ENCODE measurements around the gene DNAH3. TPM values are rescaled to one million over a fixed set of nuclear protein-coding genes. Genes with fewer than 3 reads are reported as not detected.

DNAH3 gene
- total RNA-seq, 1 experiment from 2014 or later, result 0.57 TPM

DNA sequence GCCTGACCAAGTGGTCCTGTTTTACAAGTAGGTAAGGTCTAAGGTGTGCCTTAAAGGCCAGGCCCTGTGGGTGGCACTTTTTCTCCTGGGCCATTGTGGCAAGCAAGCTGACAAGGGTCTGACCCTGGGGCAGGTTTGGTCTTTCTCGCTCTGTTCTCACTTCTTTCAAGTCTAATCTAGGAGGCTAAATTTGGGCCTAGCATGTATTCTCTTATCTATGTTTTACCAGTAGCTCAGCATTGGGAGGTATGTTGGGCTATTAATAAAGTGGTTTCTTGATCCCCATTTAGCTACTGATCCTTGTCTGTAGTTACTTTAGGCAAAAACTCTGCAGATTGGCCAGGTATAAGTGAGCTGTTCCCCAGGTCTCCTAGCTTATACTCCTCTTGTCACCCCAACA is 77.7 kb downstream of the DNAH3 start (continued):
- TF ChIP-seq, protein P1, sequence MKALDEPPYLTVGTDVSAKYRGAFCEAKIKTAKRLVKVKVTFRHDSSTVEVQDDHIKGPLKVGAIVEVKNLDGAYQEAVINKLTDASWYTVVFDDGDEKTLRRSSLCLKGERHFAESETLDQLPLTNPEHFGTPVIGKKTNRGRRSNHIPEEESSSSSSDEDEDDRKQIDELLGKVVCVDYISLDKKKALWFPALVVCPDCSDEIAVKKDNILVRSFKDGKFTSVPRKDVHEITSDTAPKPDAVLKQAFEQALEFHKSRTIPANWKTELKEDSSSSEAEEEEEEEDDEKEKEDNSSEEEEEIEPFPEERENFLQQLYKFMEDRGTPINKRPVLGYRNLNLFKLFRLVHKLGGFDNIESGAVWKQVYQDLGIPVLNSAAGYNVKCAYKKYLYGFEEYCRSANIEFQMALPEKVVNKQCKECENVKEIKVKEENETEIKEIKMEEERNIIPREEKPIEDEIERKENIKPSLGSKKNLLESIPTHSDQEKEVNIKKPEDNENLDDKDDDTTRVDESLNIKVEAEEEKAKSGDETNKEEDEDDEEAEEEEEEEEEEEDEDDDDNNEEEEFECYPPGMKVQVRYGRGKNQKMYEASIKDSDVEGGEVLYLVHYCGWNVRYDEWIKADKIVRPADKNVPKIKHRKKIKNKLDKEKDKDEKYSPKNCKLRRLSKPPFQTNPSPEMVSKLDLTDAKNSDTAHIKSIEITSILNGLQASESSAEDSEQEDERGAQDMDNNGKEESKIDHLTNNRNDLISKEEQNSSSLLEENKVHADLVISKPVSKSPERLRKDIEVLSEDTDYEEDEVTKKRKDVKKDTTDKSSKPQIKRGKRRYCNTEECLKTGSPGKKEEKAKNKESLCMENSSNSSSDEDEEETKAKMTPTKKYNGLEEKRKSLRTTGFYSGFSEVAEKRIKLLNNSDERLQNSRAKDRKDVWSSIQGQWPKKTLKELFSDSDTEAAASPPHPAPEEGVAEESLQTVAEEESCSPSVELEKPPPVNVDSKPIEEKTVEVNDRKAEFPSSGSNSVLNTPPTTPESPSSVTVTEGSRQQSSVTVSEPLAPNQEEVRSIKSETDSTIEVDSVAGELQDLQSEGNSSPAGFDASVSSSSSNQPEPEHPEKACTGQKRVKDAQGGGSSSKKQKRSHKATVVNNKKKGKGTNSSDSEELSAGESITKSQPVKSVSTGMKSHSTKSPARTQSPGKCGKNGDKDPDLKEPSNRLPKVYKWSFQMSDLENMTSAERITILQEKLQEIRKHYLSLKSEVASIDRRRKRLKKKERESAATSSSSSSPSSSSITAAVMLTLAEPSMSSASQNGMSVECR (CRISPR knock-in tag; IDR thresholded peaks at IDR 0.05; ENCODE audit: borderline replicate concordance), result no peak
- TF ChIP-seq, protein P2, sequence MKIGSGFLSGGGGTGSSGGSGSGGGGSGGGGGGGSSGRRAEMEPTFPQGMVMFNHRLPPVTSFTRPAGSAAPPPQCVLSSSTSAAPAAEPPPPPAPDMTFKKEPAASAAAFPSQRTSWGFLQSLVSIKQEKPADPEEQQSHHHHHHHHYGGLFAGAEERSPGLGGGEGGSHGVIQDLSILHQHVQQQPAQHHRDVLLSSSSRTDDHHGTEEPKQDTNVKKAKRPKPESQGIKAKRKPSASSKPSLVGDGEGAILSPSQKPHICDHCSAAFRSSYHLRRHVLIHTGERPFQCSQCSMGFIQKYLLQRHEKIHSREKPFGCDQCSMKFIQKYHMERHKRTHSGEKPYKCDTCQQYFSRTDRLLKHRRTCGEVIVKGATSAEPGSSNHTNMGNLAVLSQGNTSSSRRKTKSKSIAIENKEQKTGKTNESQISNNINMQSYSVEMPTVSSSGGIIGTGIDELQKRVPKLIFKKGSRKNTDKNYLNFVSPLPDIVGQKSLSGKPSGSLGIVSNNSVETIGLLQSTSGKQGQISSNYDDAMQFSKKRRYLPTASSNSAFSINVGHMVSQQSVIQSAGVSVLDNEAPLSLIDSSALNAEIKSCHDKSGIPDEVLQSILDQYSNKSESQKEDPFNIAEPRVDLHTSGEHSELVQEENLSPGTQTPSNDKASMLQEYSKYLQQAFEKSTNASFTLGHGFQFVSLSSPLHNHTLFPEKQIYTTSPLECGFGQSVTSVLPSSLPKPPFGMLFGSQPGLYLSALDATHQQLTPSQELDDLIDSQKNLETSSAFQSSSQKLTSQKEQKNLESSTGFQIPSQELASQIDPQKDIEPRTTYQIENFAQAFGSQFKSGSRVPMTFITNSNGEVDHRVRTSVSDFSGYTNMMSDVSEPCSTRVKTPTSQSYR (CRISPR knock-in tag; IDR thresholded peaks at IDR 0.05), result no peak
- TF ChIP-seq, protein P3, sequence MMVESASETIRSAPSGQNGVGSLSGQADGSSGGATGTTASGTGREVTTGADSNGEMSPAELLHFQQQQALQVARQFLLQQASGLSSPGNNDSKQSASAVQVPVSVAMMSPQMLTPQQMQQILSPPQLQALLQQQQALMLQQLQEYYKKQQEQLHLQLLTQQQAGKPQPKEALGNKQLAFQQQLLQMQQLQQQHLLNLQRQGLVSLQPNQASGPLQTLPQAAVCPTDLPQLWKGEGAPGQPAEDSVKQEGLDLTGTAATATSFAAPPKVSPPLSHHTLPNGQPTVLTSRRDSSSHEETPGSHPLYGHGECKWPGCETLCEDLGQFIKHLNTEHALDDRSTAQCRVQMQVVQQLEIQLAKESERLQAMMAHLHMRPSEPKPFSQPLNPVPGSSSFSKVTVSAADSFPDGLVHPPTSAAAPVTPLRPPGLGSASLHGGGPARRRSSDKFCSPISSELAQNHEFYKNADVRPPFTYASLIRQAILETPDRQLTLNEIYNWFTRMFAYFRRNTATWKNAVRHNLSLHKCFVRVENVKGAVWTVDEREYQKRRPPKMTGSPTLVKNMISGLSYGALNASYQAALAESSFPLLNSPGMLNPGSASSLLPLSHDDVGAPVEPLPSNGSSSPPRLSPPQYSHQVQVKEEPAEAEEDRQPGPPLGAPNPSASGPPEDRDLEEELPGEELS (CRISPR knock-in tag; IDR thresholded peaks at IDR 0.05), result no peak
- TF ChIP-seq FOXP1 (CRISPR knock-in tag; IDR thresholded peaks at IDR 0.05; ENCODE audit: borderline replicate concordance), result no peak
- no peak for TF ChIP-seq ZNF138 (CRISPR knock-in tag; conservative IDR thresholded peaks at IDR 0.05)
- no peak for TF ChIP-seq ZNF317 (CRISPR knock-in tag; IDR thresholded peaks at IDR 0.05; ENCODE audit: borderline replicate concordance, low read depth)
- TF ChIP-seq, protein P4, sequence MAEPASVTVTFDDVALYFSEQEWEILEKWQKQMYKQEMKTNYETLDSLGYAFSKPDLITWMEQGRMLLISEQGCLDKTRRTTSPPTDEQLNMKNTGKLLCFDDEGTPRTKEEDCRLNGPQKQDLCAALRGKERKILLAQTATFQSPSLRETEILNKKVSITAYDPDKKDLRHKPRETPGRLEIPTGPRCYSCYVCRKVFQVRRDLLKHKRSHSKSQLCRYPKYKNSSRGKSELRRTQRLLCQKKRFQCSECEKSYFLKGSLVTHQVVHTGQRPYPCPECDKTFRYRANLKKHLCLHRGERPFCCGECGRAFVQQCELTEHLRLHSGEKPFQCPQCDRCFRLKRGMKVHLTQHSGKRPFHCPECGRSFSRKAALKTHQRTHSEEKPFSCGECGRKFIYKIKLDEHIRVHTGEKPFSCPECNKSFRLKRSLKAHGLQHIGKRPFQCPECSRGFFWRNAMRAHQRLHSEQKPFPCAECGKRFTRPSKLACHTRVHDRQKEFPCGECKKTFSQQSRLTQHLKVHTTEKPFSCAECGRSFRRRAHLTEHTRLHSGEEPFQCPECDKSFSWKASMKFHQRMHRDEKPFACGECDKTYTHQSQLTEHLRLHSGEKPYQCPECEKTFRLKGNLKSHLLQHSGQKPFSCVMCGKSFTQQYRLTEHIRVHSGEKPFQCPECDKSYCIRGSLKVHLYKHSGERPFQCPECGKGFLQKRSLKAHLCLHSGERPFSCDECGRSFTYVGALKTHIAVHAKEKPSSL (CRISPR knock-in tag; conservative IDR thresholded peaks at IDR 0.05), result no peak
- TF ChIP-seq ELF4 (CRISPR knock-in tag; IDR thresholded peaks at IDR 0.05; ENCODE audit: low read depth), result no peak
- no peak for TF ChIP-seq GTF2I (CRISPR knock-in tag; conservative IDR thresholded peaks at IDR 0.05)

DNA sequence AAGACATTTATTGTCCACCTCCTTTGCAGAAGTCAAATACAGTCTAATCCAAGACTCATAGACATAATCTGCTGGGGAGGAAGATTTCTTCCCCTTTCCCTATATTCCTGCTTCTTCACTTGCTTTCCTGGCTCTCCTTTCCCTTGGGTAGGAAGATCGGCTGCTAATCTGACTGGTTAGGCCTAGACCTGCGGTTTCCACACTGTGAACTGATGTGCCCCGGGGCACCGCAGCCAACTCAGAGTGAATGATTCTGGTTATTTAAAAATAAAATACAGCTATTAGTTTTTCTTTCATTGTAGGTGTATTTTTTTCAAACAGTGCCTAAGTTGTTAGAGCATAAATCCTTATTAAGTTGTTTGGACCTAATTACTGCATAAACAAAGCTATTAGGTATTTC is 78.9 kb downstream of the DNAH3 start:
- no peaks in the 10 kb centered on the region for H3K27me3 Mint-ChIP-seq (ENCODE audit: low read depth)
- TF ChIP-seq, protein P5, sequence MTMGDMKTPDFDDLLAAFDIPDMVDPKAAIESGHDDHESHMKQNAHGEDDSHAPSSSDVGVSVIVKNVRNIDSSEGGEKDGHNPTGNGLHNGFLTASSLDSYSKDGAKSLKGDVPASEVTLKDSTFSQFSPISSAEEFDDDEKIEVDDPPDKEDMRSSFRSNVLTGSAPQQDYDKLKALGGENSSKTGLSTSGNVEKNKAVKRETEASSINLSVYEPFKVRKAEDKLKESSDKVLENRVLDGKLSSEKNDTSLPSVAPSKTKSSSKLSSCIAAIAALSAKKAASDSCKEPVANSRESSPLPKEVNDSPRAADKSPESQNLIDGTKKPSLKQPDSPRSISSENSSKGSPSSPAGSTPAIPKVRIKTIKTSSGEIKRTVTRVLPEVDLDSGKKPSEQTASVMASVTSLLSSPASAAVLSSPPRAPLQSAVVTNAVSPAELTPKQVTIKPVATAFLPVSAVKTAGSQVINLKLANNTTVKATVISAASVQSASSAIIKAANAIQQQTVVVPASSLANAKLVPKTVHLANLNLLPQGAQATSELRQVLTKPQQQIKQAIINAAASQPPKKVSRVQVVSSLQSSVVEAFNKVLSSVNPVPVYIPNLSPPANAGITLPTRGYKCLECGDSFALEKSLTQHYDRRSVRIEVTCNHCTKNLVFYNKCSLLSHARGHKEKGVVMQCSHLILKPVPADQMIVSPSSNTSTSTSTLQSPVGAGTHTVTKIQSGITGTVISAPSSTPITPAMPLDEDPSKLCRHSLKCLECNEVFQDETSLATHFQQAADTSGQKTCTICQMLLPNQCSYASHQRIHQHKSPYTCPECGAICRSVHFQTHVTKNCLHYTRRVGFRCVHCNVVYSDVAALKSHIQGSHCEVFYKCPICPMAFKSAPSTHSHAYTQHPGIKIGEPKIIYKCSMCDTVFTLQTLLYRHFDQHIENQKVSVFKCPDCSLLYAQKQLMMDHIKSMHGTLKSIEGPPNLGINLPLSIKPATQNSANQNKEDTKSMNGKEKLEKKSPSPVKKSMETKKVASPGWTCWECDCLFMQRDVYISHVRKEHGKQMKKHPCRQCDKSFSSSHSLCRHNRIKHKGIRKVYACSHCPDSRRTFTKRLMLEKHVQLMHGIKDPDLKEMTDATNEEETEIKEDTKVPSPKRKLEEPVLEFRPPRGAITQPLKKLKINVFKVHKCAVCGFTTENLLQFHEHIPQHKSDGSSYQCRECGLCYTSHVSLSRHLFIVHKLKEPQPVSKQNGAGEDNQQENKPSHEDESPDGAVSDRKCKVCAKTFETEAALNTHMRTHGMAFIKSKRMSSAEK (CRISPR knock-in tag; IDR thresholded peaks at IDR 0.05; ENCODE audit: borderline replicate concordance), result no peak
- TF ChIP-seq RELA (CRISPR knock-in tag; IDR thresholded peaks at IDR 0.05; ENCODE audit: borderline replicate concordance), result no peak
- TF ChIP-seq, protein P6, sequence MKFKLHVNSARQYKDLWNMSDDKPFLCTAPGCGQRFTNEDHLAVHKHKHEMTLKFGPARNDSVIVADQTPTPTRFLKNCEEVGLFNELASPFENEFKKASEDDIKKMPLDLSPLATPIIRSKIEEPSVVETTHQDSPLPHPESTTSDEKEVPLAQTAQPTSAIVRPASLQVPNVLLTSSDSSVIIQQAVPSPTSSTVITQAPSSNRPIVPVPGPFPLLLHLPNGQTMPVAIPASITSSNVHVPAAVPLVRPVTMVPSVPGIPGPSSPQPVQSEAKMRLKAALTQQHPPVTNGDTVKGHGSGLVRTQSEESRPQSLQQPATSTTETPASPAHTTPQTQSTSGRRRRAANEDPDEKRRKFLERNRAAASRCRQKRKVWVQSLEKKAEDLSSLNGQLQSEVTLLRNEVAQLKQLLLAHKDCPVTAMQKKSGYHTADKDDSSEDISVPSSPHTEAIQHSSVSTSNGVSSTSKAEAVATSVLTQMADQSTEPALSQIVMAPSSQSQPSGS (CRISPR knock-in tag; IDR thresholded peaks at IDR 0.05; ENCODE audit: borderline replicate concordance, low read depth), result no peak
- TF ChIP-seq, protein P1 (CRISPR knock-in tag; IDR thresholded peaks at IDR 0.05; ENCODE audit: borderline replicate concordance), result no peak
- TF ChIP-seq SP1 (CRISPR knock-in tag; conservative IDR thresholded peaks at IDR 0.05), result no peak

More for the DNA sequence above, 78.9 kb downstream of the DNAH3 start:
- POLR2A ChIA-PET, result no interaction called here
- no peaks in the 10 kb centered on the region for H3K4me1 Mint-ChIP-seq
- DNase-seq (ENCODE audit: low spot score), result no peak
- H3K36me3 Mint-ChIP-seq, result peaks cover 4% of the 10 kb centered on the region; the same call in 1 of the 2 replicates
- H3K9me3 Mint-ChIP-seq, result peaks cover 10% of the 10 kb centered on the region
- H3K4me3 Mint-ChIP-seq, result no peak overlapping the region
- CTCF ChIA-PET, result no interaction called here
- no peak for ATAC-seq
- no peak overlapping the region for H3K27ac Mint-ChIP-seq
